GM23248 (cell line): ENCODE results near the gene PCGF2.

Experiments
- EZH2 ChIP-seq: fragments of 200-600 bp; sonication (generic); IDR thresholded peaks from 2 replicates; pipeline ENCODE4 v1.6.1; 2018; ENCODE audit warnings: antibody characterized with exemption, mild to moderate bottlenecking; ENCODE audit not compliant: insufficient read depth, poor library complexity, severe bottlenecking
- EZH2phosphoT487 ChIP-seq: fragments of 200-600 bp; sonication (generic); IDR thresholded peaks from 2 replicates; pipeline ENCODE4 v1.6.1; 2018; ENCODE audit warnings: antibody characterized with exemption, moderate library complexity, mild to moderate bottlenecking, low read depth; ENCODE audit not compliant: insufficient read depth

- no peak for TF ChIP-seq EZH2
- TF ChIP-seq EZH2phosphoT487, result no peak
Observed at GRCh38 chr17:38739305-38739704, 8.8 kb downstream of the PCGF2 start.
